Testis (tissue), 3 donors: ENCODE results near the gene ZNF771. TPM values are rescaled to one million over a fixed set of nuclear protein-coding genes. Genes with fewer than 3 reads are reported as not detected.

Experiments used
- DNase-seq: peaks from one replicate; pipeline ENCODE4 v3.0.0-alpha.2; 2019
- H3K27ac ChIP-seq, 2 donors: fragments of 200-600 bp; sonication (generic); one replicate each; pipeline ENCODE4 v1.5.1; 2019
- H3K27me3 ChIP-seq: fragments of 200-600 bp; sonication (generic); one replicate; pipeline ENCODE4 v1.5.1; 2019
- H3K36me3 ChIP-seq: fragments of 200-600 bp; sonication (generic); one replicate; pipeline ENCODE4 v1.5.1; 2017; ENCODE audit warnings: low read depth; ENCODE audit errors: missing control alignments
- H3K4me1 ChIP-seq: fragments of 200-600 bp; sonication (generic); one replicate; pipeline ENCODE4 v1.5.1; 2019
- H3K4me3 ChIP-seq, 2 donors: fragments of 200-600 bp; sonication (generic); one replicate each; pipeline ENCODE4 v1.5.1; 2017 to 2019
- H3K9me3 ChIP-seq: fragments of 200-600 bp; sonication (generic); one replicate; pipeline ENCODE4 v1.5.1; 2017
- POLR2A ChIP-seq: fragments of 450-650 bp; IDR thresholded peaks from one replicate; pipeline ENCODE4 v1.6.1; 2017; ENCODE audit warnings: antibody characterized with exemption, mild to moderate bottlenecking, moderate library complexity
- WGBS, 2 donors: methylation state at CpG; one replicate each; pipeline ENCODE4 v1.1.5; 2018; 5-methylcytosine and 5-hydroxymethylcytosine counted together
- intact Hi-C: fragments of 100-400 bp; cut with DNase I; formaldehyde crosslinking; loops from one replicate; pipeline ENCODE4 v1.15.1; 2023; ENCODE audit warnings: low total_unique reads
- polyA plus RNA-seq: library from polyadenylated mRNA; stranded (reverse); fragments of 350-450 nt; fragmentation: Illumina TruSeq; extraction: RNeasy Lipid Tissue Mini Kit (QIAGEN cat#74804); gene quantifications from one replicate; pipeline ENCODE4 v1.2.3, GENCODE V29; 2014; ENCODE audit warnings: low read depth, low replicate concordance; ENCODE audit not compliant: insufficient read depth
- total RNA-seq, 2 donors: library from RNA; depleted of rRNA; stranded (reverse); fragments of >200 nt; gene quantifications; one replicate each; pipeline ENCODE4 v1.2.3, GENCODE V29; 2016
- TF ChIP-seq, protein P1 (sequence below), 3 experiments: fragments of 450-650 bp in 2 of 3; fragments of 200-600 bp in 1 of 3; sonication (generic) in 1 of 3; IDR thresholded peaks; one replicate each; pipeline ENCODE4 v1.5.1; 2016 to 2019; ENCODE audit warnings: antibody characterized with exemption in 3 of 3, mild to moderate bottlenecking in 2 of 3, moderate library complexity in 1 of 3

Gene ZNF771
- total and polyA plus RNA-seq, 3 donors from 2014 or later: 3.0 to 37.2 (median 35.6) TPM

DNA sequence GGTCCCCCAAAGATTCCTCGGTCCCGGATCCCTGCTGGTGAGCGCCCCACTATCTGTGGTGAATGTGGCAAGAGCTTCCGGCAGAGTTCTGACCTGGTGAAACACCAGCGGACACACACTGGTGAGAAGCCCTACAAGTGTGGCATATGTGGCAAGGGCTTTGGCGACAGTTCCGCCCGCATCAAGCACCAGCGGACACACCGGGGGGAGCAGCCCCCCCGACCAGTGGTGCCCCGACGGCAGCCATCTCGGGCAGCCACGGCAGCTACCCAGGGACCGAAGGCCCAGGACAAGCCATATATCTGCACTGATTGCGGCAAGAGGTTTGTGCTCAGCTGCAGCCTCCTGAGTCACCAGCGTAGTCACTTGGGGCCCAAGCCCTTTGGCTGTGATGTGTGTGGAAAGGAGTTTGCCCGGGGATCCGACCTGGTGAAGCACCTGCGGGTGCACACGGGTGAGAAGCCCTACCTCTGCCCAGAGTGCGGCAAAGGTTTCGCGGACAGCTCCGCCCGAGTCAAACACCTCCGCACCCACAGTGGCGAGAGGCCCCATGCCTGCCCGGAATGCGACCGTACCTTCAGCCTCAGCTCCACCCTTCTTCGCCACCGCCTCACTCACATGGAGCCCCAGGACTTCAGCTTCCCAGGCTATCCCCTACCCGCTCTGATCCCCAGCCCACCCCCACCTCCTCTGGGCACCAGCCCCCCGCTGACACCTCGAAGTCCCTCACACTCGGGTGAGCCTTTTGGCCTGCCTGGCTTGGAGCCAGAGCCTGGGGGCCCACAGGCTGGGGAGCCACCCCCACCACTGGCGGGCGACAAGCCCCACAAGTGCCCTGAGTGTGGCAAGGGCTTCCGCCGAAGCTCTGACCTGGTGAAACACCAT, 9.4 kb upstream of the ZNF771 start:
- 87 to 91% methylated on average over 24 to 36 of the region's 42 CpGs for WGBS, 2 donors
- intact Hi-C loops: no loop called here
- Histone ChIP-seq H3K4me1 (peaks cover 6% of the 10 kb centered on the region), H3K27me3 (no peaks in the 10 kb centered on the region), H3K27ac (no peak overlapping the region), H3K36me3 (no peaks in the 10 kb centered on the region), H3K4me3 (no peak overlapping the region), H3K9me3 (no peaks in the 10 kb centered on the region)
- no peak for TF ChIP-seq POLR2A
- TF ChIP-seq, protein P1, sequence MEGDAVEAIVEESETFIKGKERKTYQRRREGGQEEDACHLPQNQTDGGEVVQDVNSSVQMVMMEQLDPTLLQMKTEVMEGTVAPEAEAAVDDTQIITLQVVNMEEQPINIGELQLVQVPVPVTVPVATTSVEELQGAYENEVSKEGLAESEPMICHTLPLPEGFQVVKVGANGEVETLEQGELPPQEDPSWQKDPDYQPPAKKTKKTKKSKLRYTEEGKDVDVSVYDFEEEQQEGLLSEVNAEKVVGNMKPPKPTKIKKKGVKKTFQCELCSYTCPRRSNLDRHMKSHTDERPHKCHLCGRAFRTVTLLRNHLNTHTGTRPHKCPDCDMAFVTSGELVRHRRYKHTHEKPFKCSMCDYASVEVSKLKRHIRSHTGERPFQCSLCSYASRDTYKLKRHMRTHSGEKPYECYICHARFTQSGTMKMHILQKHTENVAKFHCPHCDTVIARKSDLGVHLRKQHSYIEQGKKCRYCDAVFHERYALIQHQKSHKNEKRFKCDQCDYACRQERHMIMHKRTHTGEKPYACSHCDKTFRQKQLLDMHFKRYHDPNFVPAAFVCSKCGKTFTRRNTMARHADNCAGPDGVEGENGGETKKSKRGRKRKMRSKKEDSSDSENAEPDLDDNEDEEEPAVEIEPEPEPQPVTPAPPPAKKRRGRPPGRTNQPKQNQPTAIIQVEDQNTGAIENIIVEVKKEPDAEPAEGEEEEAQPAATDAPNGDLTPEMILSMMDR (IDR thresholded peaks at IDR 0.05): no peak
- DNase-seq: no peak

DNA sequence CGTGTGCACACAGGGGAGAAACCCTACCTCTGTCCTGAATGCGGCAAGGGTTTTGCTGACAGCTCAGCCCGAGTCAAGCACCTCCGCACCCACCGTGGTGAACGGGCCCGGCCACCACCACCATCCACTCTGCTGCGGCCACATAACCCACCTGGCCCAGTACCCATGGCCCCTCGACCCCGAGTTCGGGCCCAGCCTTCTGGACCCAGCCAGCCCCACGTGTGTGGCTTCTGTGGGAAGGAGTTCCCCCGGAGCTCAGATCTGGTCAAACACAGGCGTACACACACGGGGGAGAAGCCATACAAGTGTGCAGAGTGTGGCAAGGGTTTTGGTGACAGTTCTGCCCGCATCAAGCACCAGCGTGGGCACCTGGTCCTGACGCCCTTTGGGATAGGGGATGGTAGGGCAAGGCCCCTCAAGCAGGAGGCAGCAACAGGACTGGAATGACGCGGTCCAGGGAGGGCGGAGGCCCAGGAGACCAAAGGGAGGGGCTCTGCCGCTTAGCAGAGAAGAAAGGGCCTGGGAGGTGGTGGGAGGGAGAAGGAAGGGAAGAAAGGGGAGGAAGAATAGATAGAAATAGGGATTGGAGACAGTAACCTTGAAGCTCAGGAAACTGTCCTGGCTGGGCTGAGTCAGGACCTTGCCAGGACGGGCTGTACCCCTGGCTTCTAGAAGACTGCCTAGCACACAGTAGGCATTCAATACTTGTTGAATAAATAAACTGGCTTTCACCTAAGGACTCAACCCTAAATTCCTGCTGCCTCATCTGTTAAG, 8.6 kb upstream of the ZNF771 start:
- Histone ChIP-seq H3K27ac (no peak overlapping the region), H3K4me1 (peaks cover 6% of the 10 kb centered on the region), H3K27me3 (no peaks in the 10 kb centered on the region), H3K9me3 (no peaks in the 10 kb centered on the region), H3K4me3 (no peak overlapping the region), H3K36me3 (no peaks in the 10 kb centered on the region)
- no peak for TF ChIP-seq POLR2A
- TF ChIP-seq, protein P1 (IDR thresholded peaks at IDR 0.05): no peak
- WGBS, 2 donors: 58 to 71% methylated on average over 9 to 23 of the region's 23 CpGs
- no peak for DNase-seq
- intact Hi-C loops: no loop called here

DNA sequence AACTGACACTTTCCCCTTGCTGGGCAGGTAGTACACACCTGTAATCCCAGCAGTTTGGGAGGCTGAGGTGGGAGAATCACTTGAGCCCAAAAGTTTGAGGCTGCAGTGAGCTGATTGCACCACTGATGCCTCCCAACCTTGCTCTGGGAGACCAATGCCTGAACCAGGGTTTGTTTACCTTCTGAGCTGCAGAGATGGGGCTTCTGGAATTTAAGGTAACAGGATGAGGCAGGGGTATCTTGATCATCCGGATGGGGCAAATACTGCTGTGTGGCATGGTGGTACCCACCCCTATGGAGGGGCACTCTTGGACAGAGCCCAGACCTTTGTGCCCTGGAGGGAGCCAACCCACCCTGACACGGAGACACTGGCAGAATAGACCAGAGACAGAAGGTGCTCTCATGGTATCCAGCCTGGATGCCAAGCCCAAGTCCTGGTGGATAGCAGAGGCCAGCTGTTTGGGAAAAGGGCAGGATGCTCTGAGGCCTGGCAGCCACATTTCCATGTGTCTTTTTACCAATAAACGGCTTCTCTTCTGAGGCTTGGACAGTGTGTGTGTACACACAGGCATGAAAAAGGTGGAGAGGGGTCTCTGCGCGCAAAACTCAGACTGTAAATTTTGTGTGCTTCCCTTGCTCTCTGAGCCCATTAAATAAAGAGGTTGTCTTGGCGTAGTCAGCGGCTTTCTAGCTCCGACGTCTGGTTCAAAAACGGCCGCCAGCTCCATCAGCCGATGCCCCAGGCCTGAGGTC, 7.8 kb upstream of the ZNF771 start:
- H3K27me3 ChIP-seq: no peaks in the 10 kb centered on the region
- no peaks in the 10 kb centered on the region for H3K9me3 ChIP-seq
- H3K36me3 ChIP-seq: no peaks in the 10 kb centered on the region
- peak overlapping the region; percentile 66 to 67 for H3K4me3 ChIP-seq
- DNase-seq: no peak
- TF ChIP-seq POLR2A: no peak
- TF ChIP-seq, protein P1 (IDR thresholded peaks at IDR 0.05): no peak
- WGBS, 2 donors: 7 to 8% methylated on average over 5 to 12 of the region's 12 CpGs
- intact Hi-C loops: no loop called here
- H3K27ac ChIP-seq: peak overlapping the region; percentile 40 to 81
- peaks cover 1% of the 10 kb centered on the region for H3K4me1 ChIP-seq

DNA sequence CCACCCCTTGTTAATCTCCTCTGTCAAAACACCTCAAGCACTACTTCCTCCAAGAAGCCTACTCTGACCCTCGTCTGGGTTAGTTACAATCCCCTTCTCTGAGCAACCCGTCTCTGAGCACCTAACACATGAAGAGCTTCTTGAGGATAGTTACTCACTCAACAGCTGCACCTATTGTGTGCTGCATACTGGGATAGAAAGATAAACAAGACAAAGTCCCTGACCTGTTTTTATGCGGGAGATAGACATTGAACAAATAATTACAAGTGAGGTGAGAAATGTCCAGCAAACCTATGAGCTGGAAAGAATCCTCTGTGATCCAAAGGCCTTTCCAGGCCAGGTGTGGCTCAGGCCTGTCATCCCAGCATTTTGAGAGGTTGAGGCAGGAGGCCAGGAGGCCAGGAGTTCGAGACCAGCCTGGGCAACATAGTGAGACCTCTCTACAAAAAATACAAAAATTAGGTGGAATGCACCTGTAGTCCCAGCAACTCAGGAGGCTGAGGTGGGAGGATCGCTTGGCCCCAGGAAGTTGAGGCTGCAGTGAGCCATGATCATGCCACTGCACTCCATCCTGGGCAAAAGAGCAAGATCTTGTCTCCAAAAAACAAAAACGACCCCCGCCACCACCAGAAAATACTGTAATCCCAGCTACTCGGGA, 5.5 kb upstream of the ZNF771 start:
- H3K9me3 ChIP-seq: no peaks in the 10 kb centered on the region
- WGBS, 2 donors: 69 to 75% methylated on average over 8 of the region's 8 CpGs
- no peaks in the 10 kb centered on the region for H3K27me3 ChIP-seq
- DNase-seq: no peak
- no peak overlapping the region for H3K27ac ChIP-seq
- no peak overlapping the region for H3K4me3 ChIP-seq
- no peaks in the 10 kb centered on the region for H3K36me3 ChIP-seq
- H3K4me1 ChIP-seq: peaks cover 3% of the 10 kb centered on the region
- TF ChIP-seq POLR2A: no peak
- TF ChIP-seq, protein P1 (IDR thresholded peaks at IDR 0.05): no peak
- intact Hi-C loops: no loop called here
